GM21423 (cell line): ENCODE results near the gene CCDC116.
"Not testable (repeated sequence)": the region's sequence is repeated elsewhere in the genome, so short reads cannot be mapped to it uniquely, and the experiment has no call there.

Source experiments
- ATAC-seq: cut with Tn5 transposase; IDR thresholded peaks from one replicate; pipeline ENCODE4 v1.9.1; 2021; ENCODE audit warnings: mild to moderate bottlenecking, moderate library complexity; ENCODE audit not compliant: unreplicated experiment

CCDC116 gene, protein sequence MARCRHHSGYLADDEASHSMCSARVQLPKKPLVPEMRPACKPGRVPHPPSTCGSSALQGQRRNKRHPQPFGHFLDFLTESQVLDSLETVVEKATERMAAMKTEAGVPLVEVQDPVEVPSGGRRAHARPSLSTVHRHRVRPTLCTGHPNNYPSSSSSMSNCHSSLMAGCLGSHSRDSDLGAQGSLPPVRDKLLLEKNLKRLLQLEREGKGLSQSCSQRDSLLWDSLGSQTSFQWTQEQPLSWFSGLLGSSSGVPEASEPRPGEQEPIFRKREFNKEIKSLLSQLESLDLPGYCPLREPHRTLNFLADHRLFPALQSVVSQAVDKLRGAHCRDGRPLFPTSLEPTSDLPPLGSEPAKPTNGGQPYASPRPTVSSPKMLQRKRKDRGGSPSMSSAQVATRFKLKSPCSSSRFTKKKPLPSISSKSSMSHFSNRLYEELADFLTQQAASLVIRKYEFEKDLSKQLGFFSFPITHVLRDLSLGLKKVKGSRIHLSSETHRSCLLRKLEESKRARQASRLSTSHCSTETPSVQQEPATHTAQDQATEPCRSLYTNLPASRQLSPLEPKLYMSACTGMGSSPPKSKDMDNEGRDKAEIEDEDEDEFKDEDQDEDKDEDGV

DNA sequence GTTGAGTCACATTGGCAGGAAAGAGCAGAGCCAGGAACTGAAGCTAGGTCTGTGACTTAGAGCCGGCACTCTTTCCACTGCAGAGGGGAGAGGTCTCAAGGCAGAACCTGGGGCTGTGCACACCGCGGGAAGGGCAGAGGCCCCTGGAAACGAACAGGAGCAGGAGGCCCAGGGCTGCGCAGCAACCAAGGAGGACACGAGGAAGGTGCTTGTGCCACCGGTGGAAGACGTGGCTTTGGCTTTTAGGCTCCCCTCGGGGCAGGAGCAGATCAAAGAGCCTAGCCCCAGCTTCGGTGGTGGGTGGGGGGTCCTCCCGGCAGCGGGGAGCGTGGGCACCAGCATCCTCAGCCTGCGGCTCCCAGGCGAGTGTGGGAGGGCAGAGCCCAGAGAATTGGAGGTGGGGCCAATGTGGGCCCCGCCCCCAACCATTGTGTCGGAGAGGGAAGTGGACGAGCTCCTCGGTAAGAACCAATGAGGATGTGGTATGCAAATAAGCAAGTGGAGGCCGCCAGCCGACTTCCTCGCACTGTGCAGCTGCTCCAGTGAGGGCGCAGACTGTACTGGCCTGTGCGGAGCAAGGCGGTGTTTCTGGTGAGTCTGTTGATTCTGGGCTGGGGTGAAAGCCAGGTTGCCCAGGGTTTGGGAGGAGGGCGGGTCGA, at the start of gene CCDC116:
CCDC116 (plus strand) TSS at position 524 of the 659 bp plus-strand sequence. CDS start 422 bp downstream, outside the sequence.
- ATAC-seq: no peak

DNA sequence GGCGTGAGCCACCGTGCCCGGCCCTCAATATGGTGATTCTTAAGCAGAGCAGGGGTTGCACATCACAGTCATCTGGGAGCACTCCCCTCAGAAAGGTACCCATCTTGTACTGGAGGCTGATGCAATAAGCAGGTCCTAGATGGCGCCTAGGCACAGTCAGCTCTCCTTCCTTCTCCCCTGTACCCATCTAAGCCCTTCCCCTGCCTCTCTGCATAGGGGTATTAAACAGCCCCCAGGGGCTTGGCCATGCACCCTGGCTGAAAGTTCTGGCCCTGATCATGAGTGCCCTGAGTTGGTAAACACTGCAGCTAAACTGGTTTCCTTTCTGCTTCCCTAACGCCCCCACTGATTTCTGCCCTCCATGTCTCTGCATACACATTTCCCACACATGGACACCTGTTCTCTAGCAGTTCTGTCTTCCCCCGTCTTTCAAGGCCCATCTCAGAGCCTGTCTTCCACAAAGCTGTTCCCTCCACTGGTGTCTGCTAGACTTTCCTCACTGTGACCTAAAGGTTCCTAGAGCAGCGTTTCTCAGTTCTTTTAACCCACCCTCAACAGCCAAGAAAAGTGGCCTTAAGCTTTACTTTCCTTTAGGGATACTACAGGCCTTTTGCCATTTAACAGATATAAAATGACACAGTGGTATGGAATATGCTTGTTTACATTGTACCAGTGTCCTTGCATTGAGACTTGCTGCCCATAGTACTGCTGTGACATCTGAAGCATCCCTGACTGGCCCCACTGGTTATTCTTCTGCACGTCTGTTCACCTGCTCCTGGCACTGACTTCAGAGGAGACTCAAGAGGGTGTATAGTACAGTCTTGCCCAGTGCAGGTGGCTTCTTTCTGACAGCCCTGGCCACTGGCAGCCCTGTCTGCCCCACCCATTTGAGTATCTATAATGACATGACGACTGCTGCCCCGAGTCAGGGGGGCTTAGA, 49.5 kb upstream of the CCDC116 start:
- ATAC-seq: no peak

DNA sequence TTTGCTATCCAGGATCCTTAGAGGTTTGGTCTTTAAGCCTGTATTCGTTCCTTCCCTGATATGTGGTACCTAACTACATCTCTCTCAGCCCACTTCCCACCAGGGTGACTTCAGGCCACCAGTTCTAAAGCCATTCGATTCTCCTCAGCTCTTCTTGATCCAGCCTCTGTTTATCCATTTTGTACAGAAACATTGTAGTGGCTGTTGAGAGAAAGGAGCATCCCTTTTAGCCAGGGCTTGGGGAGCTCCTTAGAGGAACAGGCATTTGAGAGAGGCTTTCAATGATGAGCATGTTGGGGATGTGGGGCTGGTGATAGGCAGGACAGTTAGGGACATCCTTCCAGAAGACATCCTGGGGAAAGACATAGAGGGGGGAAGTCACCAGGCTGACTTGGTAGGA, 47.2 kb upstream of the CCDC116 start:
- ATAC-seq: no peak

DNA sequence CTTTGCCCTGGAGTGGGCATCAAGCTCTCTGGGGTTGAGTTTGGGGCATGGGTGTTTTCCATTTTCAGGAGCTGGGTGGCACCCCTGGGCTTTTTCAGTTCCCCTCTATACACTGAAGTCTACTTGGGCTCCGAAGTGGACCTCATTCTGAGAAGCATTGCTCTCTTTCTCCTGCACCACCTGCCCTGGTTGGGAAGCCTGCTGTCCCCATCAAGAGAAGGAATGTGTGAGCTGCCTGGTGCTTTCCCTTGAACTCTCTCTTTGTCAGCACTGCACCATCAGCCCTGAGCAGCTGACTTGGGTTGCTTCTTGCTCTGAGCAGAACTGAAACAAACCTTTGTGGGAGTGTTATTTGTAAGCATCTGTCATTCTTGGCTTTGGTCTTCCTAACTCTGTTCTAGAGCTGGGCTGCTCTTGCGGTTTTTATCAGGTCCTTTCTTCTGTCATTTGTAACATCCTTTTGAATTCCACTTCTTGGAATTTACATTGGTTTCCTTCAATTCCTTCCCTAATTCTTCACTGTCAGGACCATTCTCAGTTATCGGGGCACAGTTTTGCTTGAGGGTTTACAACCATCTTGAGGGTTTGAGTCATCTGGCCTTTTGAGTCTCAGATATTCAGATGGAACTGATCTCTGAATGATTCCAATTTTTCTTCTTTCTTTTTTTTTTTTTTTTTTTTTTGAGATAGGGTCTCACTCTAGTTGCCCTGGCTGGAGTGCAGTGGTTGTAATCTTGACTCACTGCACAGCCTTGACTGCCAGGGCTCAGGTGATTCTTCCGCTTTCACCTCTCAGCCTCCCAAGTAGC, 44.6 kb upstream of the CCDC116 start:
- peak; percentile 73 for ATAC-seq

DNA sequence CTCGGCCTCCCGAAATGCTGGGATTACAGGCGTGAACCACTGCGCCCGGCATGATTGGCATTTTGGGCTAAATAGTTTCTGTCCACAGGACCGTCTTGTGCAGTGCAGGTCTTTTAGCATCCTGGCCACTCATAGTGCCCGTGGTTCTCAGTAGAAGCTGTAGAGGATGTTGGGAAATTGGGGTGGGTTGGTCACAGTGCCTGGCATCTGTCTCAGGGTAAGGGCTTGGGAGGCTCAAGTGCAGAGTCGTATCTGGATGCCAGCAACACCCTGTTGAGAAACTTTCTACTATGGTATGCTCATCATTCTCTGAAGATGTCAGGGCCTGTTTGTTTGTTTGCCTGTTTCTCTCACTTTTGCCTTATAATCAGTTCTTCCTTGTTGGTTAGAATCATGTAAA, 43.2 kb upstream of the CCDC116 start:
- no peak for ATAC-seq

DNA sequence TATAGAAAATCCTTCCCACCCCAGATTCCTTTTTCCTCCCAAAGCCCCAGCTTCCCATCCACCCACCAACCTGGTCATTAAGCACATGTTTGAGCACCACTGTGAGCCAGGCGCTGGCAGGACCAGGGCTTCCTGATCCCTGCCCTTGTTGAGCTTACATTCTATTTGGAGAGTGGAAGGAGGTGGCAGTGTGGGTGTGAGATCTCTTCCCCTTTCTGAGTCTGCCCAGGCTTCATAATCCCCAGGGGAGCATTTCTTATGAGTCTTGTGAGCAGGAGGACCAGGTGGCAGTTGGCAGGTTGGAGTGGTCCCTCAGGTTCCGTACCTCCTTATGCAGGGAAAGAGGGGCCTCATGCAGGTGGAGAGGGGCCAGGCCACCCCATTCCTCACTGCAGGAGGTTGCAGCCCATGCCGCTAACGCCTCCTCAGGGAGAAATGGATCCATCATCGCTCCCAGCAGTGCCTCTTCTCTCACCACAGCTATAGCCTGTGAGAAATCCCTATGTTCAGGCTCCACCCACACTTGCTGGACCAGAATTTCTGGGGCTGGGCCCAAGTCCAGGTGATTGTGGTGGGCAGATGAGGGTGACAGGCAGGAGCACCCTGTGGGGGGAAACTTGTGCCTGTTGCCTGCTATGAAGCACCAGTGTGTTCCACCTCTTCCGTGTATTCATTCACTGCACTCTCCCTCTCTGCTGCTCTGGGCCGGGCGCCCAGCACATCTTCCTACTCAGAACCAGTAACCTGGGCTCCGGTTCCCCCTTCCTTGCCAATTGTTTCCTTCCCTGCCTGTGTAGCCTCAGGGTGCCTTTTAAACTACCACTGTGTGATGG, 41.5 kb upstream of the CCDC116 start:
- ATAC-seq: no peak

DNA sequence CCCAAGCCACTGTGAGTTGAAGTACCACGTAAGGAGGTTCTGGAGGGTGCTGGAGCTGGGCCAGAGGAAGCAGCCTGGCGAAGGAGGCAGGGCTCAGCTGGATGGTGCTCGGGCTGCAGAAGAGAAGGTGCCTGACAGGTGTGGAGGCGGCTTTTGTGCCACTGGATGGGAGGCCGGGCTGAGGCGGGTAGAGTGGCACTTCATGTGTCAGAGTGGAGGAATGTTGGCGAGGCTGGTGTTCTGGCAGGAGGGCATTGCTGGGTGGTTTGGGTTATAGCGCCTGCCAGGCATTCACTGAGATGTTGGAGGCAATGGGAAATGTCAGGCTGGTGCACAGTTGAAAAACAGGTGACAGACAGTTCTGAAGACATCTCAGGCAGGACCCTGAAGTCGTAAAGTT, 40.9 kb upstream of the CCDC116 start:
- no peak for ATAC-seq

DNA sequence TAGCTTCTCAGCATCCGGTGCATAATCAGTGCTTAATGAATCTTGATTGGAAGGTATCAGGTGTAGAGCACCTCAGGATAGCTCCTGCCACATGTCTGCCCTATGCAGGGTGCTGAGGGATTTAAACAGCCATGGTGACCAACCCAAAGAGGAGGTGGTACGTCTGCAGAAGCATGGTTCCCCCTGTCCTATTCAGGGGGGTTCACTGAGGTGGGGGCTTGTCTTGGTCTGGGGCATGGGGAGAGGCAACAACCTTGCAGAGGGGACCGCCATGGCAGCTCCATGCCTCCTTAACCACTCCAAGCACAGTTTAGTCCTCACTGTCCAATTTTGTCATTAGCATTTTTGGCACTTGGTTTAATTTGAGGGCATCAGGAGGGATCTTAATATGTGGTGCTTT, 40.1 kb upstream of the CCDC116 start:
- no peak for ATAC-seq

DNA sequence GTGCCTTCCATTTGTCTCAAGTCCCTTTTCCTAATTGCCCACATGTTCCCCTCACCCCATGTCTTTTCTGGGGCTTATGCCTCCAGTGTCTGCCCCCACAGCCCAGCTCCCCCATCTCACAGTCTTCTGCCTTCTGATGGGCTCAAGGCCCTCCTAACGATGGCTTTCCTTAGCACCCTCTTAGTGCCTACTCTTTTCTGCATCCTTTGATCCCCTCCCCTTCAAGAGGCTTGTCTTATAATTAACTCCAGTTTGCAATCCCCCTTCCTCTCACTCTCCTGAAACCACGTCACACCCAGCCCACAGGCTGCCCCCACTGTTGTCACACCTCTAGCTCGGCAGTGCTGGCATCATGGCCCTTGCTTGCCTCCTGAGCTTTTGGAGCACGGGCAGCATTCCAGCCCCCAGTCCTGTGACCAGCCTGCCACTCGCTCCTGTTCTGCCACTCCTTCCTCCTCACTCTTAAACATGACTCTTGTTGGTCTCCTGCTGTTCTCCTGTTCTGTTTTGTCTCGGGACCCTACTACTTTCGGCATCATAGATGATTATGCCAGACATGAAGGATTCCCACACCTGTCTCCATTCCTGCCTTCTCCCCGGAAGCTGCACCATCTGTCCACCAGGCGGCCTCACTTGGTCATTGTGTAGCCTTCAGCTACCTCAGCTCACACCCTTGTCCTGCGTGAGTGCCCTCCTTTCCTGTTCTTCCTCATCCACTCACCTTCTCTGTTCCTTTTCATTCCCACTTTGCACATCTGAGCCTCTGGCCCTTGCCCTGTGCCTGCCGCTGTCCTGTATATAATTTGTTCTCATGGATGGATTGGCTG, 38.9 kb upstream of the CCDC116 start:
- ATAC-seq: no peak

DNA sequence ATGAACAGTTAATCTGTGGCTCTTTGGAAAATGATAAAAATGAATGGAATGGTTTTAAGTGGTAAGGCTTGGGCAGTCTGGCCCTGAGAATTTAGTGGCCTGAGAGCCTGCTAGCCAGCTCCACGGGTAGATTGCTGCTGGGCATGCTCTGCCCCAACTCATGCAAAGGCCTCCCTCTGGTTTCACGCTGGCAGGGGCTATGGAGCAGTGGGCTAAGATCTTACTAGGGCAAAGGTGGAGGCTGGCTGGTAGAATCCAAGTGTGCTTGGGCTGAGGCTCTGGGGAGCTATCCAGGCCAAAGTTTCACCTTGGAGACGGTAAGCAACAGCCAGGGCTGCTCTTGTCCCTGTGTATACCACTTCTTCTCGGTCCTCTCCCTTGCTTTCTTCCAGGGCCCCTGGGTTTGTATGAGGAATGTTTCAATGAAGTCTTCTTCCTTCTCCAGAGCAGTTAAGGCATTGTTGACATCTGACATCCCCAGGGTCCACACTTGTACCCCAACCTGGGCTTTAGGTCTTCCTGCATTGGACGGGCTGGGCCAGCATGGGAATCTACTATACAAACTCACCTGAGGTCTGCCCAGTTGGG, 37.6 kb upstream of the CCDC116 start:
- ATAC-seq: no peak

DNA sequence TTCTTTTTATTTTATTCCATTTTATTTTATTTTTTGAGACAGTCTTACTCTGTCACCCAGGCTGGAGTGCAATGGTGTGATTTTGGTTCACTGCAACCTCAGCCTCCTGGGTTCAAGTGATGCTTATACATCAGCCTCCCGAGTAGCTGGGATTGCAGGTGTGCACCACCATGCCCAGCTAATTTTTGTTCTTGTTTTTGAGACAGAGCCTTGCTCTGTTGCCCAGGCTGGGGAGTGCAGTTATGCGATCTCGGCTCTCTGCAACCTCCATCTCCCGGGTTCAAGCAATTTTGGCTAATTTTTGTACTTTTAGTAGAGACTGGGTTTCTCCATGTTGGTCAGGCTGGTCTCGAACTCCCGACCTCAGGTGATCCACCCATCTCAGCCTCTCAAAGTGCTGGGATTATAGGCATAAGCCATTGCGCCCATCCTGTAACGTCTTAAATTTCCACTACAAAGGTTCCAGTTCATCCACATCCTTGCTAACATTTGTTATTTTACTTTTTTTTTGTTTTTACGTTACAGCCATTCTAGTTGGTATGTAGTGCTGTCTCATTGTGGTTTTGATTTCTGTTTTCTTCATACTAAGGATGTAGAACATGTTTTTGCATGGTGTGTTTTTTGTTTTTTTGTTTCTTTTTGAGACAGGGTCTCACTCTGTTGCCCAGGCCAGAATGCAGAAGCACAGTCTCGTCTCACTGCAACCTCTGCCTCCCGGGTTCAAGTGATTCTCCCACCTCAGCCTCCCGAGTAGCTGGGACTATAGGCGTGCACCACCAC, 36.0 kb upstream of the CCDC116 start:
- not testable (repeated sequence) for ATAC-seq

DNA sequence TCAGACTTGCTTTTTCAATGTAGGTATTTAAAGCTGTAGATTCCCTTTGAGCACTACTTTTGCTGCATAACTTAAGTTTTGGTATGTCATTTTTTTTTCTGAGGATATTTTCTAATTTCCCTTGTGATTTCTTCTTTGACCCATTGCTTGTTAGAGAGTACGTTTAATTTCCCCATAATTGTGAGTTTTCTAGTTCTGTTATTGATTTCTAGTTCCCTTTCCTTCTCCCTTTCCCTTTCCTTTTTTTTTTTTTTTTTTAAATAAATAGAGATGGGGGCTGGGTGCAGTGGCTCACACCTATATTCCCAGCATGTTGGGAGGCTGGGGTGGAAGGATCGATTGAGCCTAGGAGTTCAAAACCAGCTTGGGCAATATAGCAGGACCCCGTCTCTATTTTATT, 34.3 kb upstream of the CCDC116 start:
- no peak for ATAC-seq

DNA sequence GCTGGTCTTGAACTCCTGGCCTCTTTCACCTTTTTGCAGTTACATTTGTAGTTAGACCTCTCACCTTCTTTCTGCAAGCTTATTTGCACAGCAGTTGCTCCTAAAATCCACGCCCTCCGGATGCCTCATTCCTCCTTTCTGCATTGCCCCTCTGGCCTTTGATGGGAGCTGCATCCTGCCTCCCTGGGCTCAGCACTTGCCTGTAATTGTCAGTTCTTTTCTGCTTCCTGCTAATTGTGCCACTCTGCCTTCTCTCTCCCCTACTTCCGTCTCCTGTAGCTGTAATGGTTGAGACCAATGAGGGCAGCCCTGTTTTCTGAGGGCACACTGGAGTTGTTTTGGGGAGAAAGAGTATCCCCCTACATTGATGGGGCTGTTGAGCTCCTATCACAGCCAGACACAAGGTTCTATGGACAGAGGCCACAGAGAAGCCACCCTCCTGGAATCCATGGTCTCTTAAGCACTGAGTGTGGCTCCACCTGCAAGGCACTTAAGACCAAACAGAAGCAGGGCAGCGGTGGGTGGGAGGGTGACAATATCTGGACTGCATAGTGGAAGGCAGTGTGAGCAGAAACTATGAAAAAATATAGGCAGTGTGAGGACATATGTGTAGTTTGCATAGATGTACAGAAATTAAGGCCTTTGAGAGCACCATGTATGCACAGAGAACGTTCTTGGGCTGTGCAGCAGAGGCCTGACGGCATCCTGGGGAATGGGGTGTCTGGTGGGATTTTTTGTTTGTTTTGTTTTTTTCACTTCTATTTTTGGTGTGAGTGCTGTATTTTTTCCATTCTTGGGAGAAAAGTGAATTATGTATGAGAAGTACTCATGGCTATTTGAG, 33.3 kb upstream of the CCDC116 start:
- ATAC-seq: no peak

DNA sequence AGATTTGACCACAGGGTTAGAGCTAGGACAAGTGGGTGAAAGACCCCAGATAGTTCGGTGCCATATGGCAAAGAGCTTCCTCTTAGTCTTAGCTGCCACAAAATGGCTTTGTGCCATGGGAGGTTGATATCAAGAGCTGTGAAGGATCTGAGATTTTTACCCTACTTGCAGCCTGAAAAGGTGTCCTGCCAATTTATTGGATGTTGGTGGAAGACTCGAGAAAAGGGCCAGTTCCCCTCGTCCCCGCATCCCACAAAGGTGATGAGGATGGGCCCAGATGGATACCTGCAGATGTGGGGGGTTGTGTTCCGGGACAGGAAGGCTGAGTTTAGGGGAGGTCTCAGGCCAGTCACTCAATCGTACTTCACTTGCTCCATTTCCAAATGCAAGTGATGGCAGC, 30.0 kb upstream of the CCDC116 start:
- ATAC-seq: no peak

DNA sequence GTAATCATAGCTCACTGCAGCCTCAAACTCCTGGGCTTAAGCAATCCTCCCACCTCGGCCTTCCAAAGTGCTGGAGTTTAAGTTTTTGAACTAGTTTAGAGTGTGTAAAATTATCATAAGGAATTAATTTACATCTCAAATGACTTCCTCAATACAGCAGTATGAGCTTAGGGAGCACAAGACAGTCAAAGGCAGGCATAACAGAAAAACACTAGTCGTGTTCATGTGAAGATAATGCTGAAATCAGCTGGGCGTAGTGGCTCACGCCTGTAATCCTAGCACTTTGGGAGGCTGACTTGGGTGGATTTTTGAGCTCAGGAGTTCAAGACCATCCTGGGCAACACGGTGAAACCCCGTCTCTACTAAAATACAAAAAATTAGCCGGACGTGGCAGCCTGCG, 28.6 kb upstream of the CCDC116 start:
- ATAC-seq: no peak

DNA sequence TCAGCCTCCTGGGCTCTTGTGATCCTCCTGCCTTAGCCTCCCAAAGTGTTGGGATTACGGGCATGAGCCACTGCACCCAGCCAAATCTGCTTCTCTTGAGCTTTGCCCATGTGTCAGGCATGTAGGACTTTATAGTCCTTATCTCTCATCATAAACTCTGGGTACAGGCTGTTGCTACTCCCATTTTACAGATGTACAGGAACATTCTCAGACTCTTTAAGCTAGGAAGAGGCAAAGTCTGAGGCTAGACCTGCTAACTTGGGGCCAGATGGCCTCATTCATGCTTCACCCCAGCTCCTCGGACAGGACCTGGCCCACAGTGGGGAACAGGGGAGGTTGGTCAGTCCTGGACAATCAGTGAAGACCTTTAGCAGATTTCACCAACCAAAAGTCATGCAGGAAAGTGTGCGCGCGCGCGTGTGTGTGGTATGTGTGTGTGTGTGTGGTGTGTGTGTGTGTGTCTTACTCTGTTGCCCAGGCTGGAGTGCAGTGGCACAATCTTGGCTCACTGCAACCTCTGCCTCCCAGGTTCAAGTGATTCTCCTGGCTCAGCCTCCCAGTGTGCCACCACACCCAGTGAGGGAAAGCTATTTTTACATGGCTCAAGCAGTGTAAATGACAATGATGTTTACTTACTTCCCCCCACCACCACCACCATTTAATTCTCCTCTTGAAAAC, 26.5 kb upstream of the CCDC116 start:
- ATAC-seq: no peak
